CD4-positive, CD25-positive, alpha-beta regulatory T cell (primary cell): ENCODE results near the gene NDUFA6. TPM values are rescaled to one million over a fixed set of nuclear protein-coding genes. Genes with fewer than 3 reads are reported as not detected.
"Not testable (repeated sequence)": the region's sequence is repeated elsewhere in the genome, so short reads cannot be mapped to it uniquely, and the experiment has no call there.

Experiments
- ATAC-seq, 2 donors: fragments of 150-1000 bp; cut with Tn5 transposase; one replicate each; pipeline ENCODE4 v1.10.0; 2021; ENCODE audit warnings: low read depth in 2 of 2, moderate number of reproducible peaks in 2 of 2, moderate library complexity in 1 of 2
- DNase-seq, 3 donors: peaks; one replicate each; pipeline versions ENCODE4 v3.0.0 to v3.0.0-alpha.2; 2012 to 2022; ENCODE audit warnings: mixed read lengths in 1 of 3
- H3K27ac ChIP-seq: one replicate; pipeline ENCODE4 v1.7.0; 2013; ENCODE audit warnings: mild to moderate bottlenecking, low read length; ENCODE audit not compliant: insufficient read depth, poor library complexity, severe bottlenecking
- H3K27me3 ChIP-seq: one replicate; pipeline ENCODE4 v1.7.0; 2013; ENCODE audit warnings: low read length; ENCODE audit not compliant: control insufficient read depth, insufficient read depth
- H3K36me3 ChIP-seq: one replicate; pipeline ENCODE4 v1.7.0; 2013; ENCODE audit warnings: mild to moderate bottlenecking, low read length, moderate library complexity; ENCODE audit not compliant: control insufficient read depth, insufficient read depth
- H3K4me1 ChIP-seq: 2 replicates; pipeline ENCODE4 v1.7.0; 2013; ENCODE audit warnings: mild to moderate bottlenecking, low read length; ENCODE audit not compliant: insufficient read depth, control insufficient read depth, poor library complexity, severe bottlenecking
- H3K4me3 ChIP-seq: one replicate; pipeline ENCODE4 v1.7.0; 2013; ENCODE audit warnings: low read depth, mild to moderate bottlenecking, low read length, moderate library complexity
- H3K9me3 ChIP-seq, 2 experiments: 1 replicate in 1 of 2; 2 replicates in 1 of 2; pipeline ENCODE4 v1.7.0; 2013; ENCODE audit warnings: low read length in 2 of 2, mild to moderate bottlenecking in 1 of 2, moderate library complexity in 1 of 2; ENCODE audit not compliant: control insufficient read depth in 2 of 2
- H3K27ac Mint-ChIP-seq, 3 donors: one replicate each; pipeline ENCODE4 v1.8.0; 2020 to 2022; ENCODE audit warnings: mild to moderate bottlenecking in 3 of 3, mixed read lengths in 3 of 3, moderate library complexity in 2 of 3
- H3K27me3 Mint-ChIP-seq: one replicate; pipeline ENCODE4 v1.8.0; 2022; ENCODE audit warnings: mild to moderate bottlenecking, mixed read lengths
- H3K36me3 Mint-ChIP-seq: one replicate; pipeline ENCODE4 v1.8.0; 2020; ENCODE audit warnings: mixed read lengths
- H3K4me1 Mint-ChIP-seq, 4 donors: one replicate each; pipeline ENCODE4 v1.8.0; 2020 to 2022; ENCODE audit warnings: mixed read lengths in 4 of 4, mild to moderate bottlenecking in 1 of 4
- H3K4me3 Mint-ChIP-seq, 4 donors: one replicate each; pipeline ENCODE4 v1.8.0; 2020 to 2022; ENCODE audit warnings: mild to moderate bottlenecking in 4 of 4, mixed read lengths in 4 of 4, moderate library complexity in 3 of 4
- H3K9me3 Mint-ChIP-seq, 7 donors: one replicate each; pipeline ENCODE4 v1.8.0; 2020 to 2022; ENCODE audit warnings: mixed read lengths in 7 of 7, mild to moderate bottlenecking in 3 of 7, moderate library complexity in 2 of 7
- polyA plus RNA-seq, 4 donors: library from polyadenylated mRNA; unstranded; fragments of 300-500 nt; fragmentation: Illumina TruSeq; gene quantifications; one replicate each; pipeline ENCODE4 v1.2.3, GENCODE V29; 2021
- total RNA-seq: library from RNA; stranded (reverse); gene quantifications from one replicate; pipeline ENCODE4 v1.2.3, GENCODE V29; 2022

NDUFA6 gene
- total and polyA plus RNA-seq, 5 donors from 2014 or later: 60.2 to 216 (median 156) TPM

GRCh38 chr22:42073621-42074041 lies 16.9 kb downstream of the NDUFA6 start:
- H3K4me1 Mint-ChIP-seq: peaks cover 0 to 50% (median 24%) of the 10 kb centered on the region in 4 donors
- no peak for ATAC-seq
- H3K27me3 Mint-ChIP-seq: no peaks in the 10 kb centered on the region

DNA sequence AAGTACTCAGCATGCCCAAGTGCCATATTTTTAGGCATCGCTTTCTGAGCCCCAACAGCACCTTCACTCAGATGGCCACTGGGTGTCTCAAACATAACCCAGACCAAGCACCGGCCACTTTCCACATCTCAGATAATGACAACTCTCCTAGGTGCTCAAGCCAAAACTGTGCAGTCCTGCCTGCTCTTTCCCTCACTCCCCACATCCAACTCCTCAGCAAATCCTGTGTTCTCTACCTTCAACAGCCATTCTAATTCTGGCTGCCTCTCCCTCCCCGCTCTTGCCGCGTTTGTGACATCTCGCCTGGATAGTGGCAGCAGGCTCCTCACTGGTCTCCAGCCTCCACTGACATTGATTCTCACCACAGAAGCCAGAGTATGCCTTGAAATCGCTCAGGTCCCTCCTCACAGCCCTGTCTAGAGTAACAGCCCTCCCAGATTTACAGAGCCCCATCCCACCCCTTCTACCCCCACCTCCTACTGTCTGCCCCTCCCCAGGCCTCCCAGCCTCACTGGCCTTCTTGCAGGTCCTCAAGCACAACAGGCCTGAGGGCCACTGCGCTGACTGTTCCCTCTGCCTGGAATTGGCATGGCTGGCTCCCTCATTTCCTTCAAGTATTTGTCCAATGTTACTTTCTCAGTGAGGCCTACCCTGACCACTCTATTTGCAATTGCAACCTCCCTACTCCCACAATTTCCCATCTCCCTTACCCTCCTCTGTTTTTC lies 17.8 kb downstream of the NDUFA6 start:
- DNase-seq (no peak), ATAC-seq (no peak)
- Mint-ChIP-seq H3K9me3 (no peaks in the 10 kb centered on the region), H3K4me3 (peak overlapping the region; percentile 70 to 90 (median 74)), H3K27me3 (no peaks in the 10 kb centered on the region), H3K4me1 (peaks cover 0 to 51% (median 26%) of the 10 kb centered on the region in 4 donors), H3K36me3 (no peaks in the 10 kb centered on the region), H3K27ac (peak overlapping the region in 2 of 3 donors; percentile 48 to 68)
- H3K27ac ChIP-seq: no peak overlapping the region
- H3K4me1 ChIP-seq: peaks cover 56% of the 10 kb centered on the region
- H3K9me3 ChIP-seq: no peaks in the 10 kb centered on the region
- no peaks in the 10 kb centered on the region for H3K27me3 ChIP-seq
- H3K36me3 ChIP-seq: no peaks in the 10 kb centered on the region
- no peak overlapping the region for H3K4me3 ChIP-seq

More at GRCh38 chr22:42073621-42074041, 16.9 kb downstream of the NDUFA6 start:
- peaks cover 56% of the 10 kb centered on the region for H3K4me1 ChIP-seq
- peak overlapping the region; percentile 70 to 90 (median 78) for H3K4me3 Mint-ChIP-seq
- no peaks in the 10 kb centered on the region for H3K9me3 ChIP-seq
- H3K36me3 Mint-ChIP-seq: no peaks in the 10 kb centered on the region
- no peak for DNase-seq
- H3K9me3 Mint-ChIP-seq: no peaks in the 10 kb centered on the region
- H3K36me3 ChIP-seq: no peaks in the 10 kb centered on the region
- peak overlapping the region; percentile 41 for H3K27ac ChIP-seq
- H3K4me3 ChIP-seq: no peak overlapping the region
- H3K27me3 ChIP-seq: no peaks in the 10 kb centered on the region
- peak overlapping the region in 2 of 3 donors; percentile 50 to 68 for H3K27ac Mint-ChIP-seq

- Mint-ChIP-seq H3K4me1 (peaks cover 0 to 54% (median 26%) of the 10 kb centered on the region in 4 donors), H3K4me3 (peak overlapping the region; percentile 90 to 95 (median 94)), H3K27ac (peak overlapping the region; percentile 57 to 96 (median 96))
- not testable (repeated sequence) for ATAC-seq, H3K9me3 Mint-ChIP-seq, H3K36me3 Mint-ChIP-seq, H3K27me3 Mint-ChIP-seq, H3K36me3 ChIP-seq, H3K27me3 ChIP-seq, H3K9me3 ChIP-seq, DNase-seq
- H3K4me1 ChIP-seq: peaks cover 56% of the 10 kb centered on the region
- peak overlapping the region; percentile 85 for H3K27ac ChIP-seq
- H3K4me3 ChIP-seq: peak overlapping the region; percentile 75
Observed at GRCh38 chr22:42071508-42071907, 19.1 kb downstream of the NDUFA6 start.

DNA sequence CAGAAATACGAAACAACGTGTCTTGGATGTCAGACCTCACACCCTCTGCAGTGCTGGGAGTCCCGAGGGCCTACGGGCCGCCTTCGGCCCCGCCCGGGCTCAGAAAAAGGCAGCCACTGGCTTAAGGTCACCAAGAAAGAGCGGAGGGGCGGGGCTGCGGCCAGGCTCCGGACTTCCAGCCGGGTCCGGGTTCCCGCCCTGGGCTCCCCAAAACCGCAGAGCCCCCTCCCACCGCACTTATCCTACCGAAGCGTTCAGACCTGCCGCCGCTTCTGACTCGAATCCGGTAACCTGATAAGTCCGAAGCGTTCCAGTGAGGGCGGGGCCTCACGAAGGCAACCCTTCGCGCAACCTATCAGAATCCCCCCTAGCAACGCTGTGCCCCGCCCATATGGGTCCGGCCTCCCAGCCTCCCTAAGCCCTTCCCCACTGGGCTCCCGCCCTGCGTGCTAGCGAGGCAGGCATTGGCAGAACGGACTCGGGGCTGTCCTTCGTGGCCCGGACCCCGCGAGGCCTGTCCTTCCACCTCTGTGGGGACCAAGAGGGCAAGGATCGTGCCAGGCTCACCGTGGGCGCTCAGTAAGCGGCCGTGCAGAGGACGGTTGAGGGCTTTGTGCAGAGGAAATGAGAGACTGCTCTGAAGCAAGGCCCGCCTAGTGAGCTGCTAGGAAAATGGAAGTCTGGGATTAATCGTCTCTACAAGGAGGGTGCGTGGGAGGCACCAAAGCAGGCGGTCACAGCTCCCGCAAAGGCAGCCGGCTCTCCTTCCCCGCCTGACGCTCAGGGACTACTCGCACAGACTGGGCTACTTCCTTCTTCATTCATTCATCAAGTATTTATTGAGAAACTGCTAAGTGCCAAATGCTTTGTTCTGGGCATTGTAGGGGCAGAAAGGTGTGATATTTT lies 19.8 kb downstream of the NDUFA6 start, which contains the start of gene NAGA:
NAGA (minus strand) TSS at position 296 of the 906 bp plus-strand sequence. CDS start 515 bp downstream, outside the sequence.
- Mint-ChIP-seq H3K9me3 (no peaks in the 10 kb centered on the region), H3K4me3 (peak within 1 kb of the TSS; percentile 90 to 95 (median 94)), H3K36me3 (peaks cover 10% of the 10 kb centered on the region), H3K4me1 (peaks cover 0 to 52% (median 28%) of the 10 kb centered on the region in 4 donors), H3K27me3 (no peaks in the 10 kb centered on the region), H3K27ac (peak within 1 kb of the TSS; percentile 69 to 96 (median 96))
- H3K27ac ChIP-seq: peak within 1 kb of the TSS; percentile 85
- H3K9me3 ChIP-seq: no peaks in the 10 kb centered on the region
- DNase-seq (peak; percentile 91 to 97 (median 94)), ATAC-seq (peak; percentile 97)
- H3K4me3 ChIP-seq: peak within 1 kb of the TSS; percentile 75
- no peaks in the 10 kb centered on the region for H3K27me3 ChIP-seq
- peaks cover 7% of the 10 kb centered on the region for H3K36me3 ChIP-seq
- H3K4me1 ChIP-seq: peaks cover 56% of the 10 kb centered on the region

- H3K4me3 Mint-ChIP-seq: peak overlapping the region; percentile 90 to 95 (median 94)
- H3K9me3 Mint-ChIP-seq: no peaks in the 10 kb centered on the region
- ATAC-seq: peak; percentile 2 to 5
- peaks cover 18% of the 10 kb centered on the region for H3K36me3 Mint-ChIP-seq
- H3K27ac Mint-ChIP-seq: peak overlapping the region; percentile 43 to 96 (median 96)
- peak overlapping the region; percentile 75 for H3K4me3 ChIP-seq
- H3K36me3 ChIP-seq: peaks cover 7% of the 10 kb centered on the region
- H3K4me1 Mint-ChIP-seq: peaks cover 0 to 51% (median 29%) of the 10 kb centered on the region in 4 donors
- DNase-seq: no peak
- H3K27me3 ChIP-seq: no peaks in the 10 kb centered on the region
- peaks cover 50% of the 10 kb centered on the region for H3K4me1 ChIP-seq
- peak overlapping the region; percentile 85 for H3K27ac ChIP-seq
- no peaks in the 10 kb centered on the region for H3K27me3 Mint-ChIP-seq
- H3K9me3 ChIP-seq: no peaks in the 10 kb centered on the region
Observed at GRCh38 chr22:42069801-42070516, 20.6 kb downstream of the NDUFA6 start.

GRCh38 chr22:42068291-42068690 lies 22.3 kb downstream of the NDUFA6 start:
- H3K4me3 Mint-ChIP-seq: peak overlapping the region in 2 of 4 donors; percentile 68 to 90
- peak overlapping the region in 1 of 3 donors; percentile 38 for H3K27ac Mint-ChIP-seq
- H3K27me3 ChIP-seq: no peaks in the 10 kb centered on the region
- ATAC-seq: no peak
- H3K4me1 Mint-ChIP-seq: peaks cover 0 to 45% (median 26%) of the 10 kb centered on the region in 4 donors
- no peak for DNase-seq
- H3K27ac ChIP-seq: no peak overlapping the region
- peaks cover 35% of the 10 kb centered on the region for H3K4me1 ChIP-seq
- H3K27me3 Mint-ChIP-seq: no peaks in the 10 kb centered on the region
- peaks cover 11% of the 10 kb centered on the region for H3K36me3 ChIP-seq
- H3K9me3 ChIP-seq: no peaks in the 10 kb centered on the region
- peaks cover 27% of the 10 kb centered on the region for H3K36me3 Mint-ChIP-seq
- H3K9me3 Mint-ChIP-seq: no peaks in the 10 kb centered on the region
- H3K4me3 ChIP-seq: no peak overlapping the region

GRCh38 chr22:42067671-42068251 lies 22.8 kb downstream of the NDUFA6 start:
- Mint-ChIP-seq H3K4me3 (peak overlapping the region in 1 of 4 donors; percentile 6), H3K9me3 (no peaks in the 10 kb centered on the region), H3K27me3 (no peaks in the 10 kb centered on the region), H3K27ac (peak overlapping the region in 1 of 3 donors; percentile 38), H3K36me3 (peaks cover 31% of the 10 kb centered on the region), H3K4me1 (peaks cover 0 to 41% (median 23%) of the 10 kb centered on the region in 4 donors)
- Histone ChIP-seq H3K4me3 (no peak overlapping the region), H3K4me1 (peaks cover 35% of the 10 kb centered on the region), H3K36me3 (peaks cover 15% of the 10 kb centered on the region), H3K9me3 (no peaks in the 10 kb centered on the region), H3K27me3 (no peaks in the 10 kb centered on the region), H3K27ac (no peak overlapping the region)
- DNase-seq: no peak
- ATAC-seq: no peak
